Measurements from ENCODE around the gene TMEM170A. TPM values are rescaled to one million over a fixed set of nuclear protein-coding genes. Genes with fewer than 3 reads are reported as not detected.

TMEM170A gene, protein sequence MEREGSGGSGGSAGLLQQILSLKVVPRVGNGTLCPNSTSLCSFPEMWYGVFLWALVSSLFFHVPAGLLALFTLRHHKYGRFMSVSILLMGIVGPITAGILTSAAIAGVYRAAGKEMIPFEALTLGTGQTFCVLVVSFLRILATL
- total RNA-seq: 17.9 and 20.2 TPM in 2 replicates

GRCh38 chr16:75464122-75464918, at the start of gene TMEM170A:
Gene TMEM170A, minus strand, starts transcription at chr16:75464689. Its CDS starts 89 bp downstream, at chr16:75464600.

GRCh38 chr16:75495076-75495674, 30.7 kb upstream of the TMEM170A start, which contains the start of gene CHST6:
Gene CHST6, minus strand, starts transcription at chr16:75495441. Its CDS starts 15,613 bp downstream, at chr16:75479828.

DNA sequence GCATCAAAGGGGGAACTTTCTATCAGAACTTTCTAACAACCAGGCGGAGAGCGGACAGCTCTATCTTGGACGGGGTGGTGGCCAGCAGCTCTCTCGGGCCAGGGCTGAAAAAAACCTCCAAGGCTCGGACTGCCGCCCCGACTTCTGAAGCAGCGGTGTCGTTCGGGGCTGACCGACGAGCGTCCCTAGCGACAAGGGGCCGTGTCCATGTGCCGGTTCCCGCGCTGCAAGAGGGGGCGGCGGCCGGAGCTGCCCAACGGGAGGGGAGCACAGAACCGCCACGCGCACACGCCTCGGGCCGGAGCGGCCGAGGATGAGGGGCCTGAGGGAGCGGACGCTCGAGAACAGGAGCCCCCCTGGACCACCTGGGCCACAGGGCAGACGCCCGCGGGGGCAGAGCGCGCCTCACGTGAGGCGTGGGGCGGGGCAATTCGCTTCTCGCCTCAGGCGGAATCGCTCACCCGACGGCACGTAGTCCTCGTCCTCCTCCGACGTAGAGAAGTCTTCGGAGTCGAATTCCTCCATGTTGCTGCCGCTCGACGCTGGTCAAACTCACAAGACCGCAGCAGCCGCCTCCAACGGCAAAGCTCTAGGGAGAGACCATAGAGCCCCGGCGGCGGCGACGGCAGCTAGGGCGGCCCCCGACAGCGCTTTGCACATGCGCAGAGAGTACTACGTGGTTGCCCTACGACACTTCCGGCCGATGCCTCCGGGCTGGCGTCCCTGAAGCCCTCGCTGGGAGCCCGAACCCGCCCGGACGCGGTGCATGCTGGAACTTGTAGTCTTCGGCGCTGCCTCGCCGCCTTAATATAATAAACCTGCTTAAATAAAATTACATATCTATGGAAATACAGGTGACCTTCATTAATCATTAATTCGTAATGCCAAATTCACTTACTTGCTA, 31.4 kb downstream of the TMEM170A start, which contains the start of gene CFDP1:
Gene CFDP1 (minus strand): TSS at position 676 of the 904 bp plus-strand sequence. CDS start 151 bp downstream, at position 525.

Other genes with a start within 250 kb of the TMEM170A start
- gene CTRB1, start 245.7 kb downstream of the TMEM170A start, total RNA-seq: not detected in 2 replicates
- 73.6 and 165 TPM in 2 replicates for gene BCAR1, start 213.1 kb downstream of the TMEM170A start, total RNA-seq
- 36.0 and 39.9 TPM in 2 replicates for gene CFDP1, start 31.2 kb downstream of the TMEM170A start, total RNA-seq
- 0.83 and 2.1 TPM in 2 replicates for gene CHST6, start 30.8 kb upstream of the TMEM170A start, total RNA-seq
- 0.03 TPM in 1 of 2 replicates, not detected in the other for gene CHST5, start 71.4 kb upstream of the TMEM170A start, total RNA-seq
- gene TMEM231, start 91.6 kb upstream of the TMEM170A start, total RNA-seq: 21.8 and 36.3 TPM in 2 replicates
- gene GABARAPL2, start 101.7 kb upstream of the TMEM170A start, total RNA-seq: 40.5 and 51.2 TPM in 2 replicates
- gene ADAT1, start 158.6 kb upstream of the TMEM170A start, total RNA-seq: 41.9 and 52.9 TPM in 2 replicates
- gene KARS1, start 183.0 kb upstream of the TMEM170A start, total RNA-seq: 97.0 and 113 TPM in 2 replicates
- 39.6 and 45.1 TPM in 2 replicates for gene TERF2IP, start 183.1 kb upstream of the TMEM170A start, total RNA-seq
- not detected in 2 replicates for gene CPHXL2, start 212.3 kb upstream of the TMEM170A start, total RNA-seq
- not detected in 2 replicates for gene DUXB, start 236.8 kb upstream of the TMEM170A start, total RNA-seq

All from smooth muscle cell of the pulmonary artery (primary cell).